HG03565 (cell line): ENCODE data around the gene GARIN5B.

Experiments
- ATAC-seq: cut with Tn5 transposase; IDR thresholded peaks from one replicate; pipeline ENCODE4 v1.9.1; 2021; ENCODE audit warnings: mild to moderate bottlenecking, moderate library complexity; ENCODE audit not compliant: unreplicated experiment

The GARIN5B gene

GRCh38 chr19:55325172-55325571 is 37.9 kb downstream of the GARIN5B start, which contains the start of gene TMEM150B:
TMEM150B (minus strand) TSS chr19:55325341; CDS start chr19:55321036, 4,305 bp downstream.
- no peak for ATAC-seq

- ATAC-seq, result no peak
These were observed 38.4 kb downstream of the GARIN5B start for GRCh38 chr19:55324662-55325061.

- no peak for ATAC-seq
These were observed 40.7 kb downstream of the GARIN5B start for GRCh38 chr19:55322204-55322885.

GRCh38 chr19:55321466-55322137 is 41.5 kb downstream of the GARIN5B start:
- no peak for ATAC-seq

GRCh38 chr19:55320844-55321419 is 42.1 kb downstream of the GARIN5B start:
- ATAC-seq, result no peak

GRCh38 chr19:55319785-55320184 is 43.3 kb downstream of the GARIN5B start:
- no peak for ATAC-seq

GRCh38 chr19:55316646-55317045 is 46.4 kb downstream of the GARIN5B start:
- ATAC-seq, result no peak

- no peak for ATAC-seq
These were observed 47.0 kb downstream of the GARIN5B start for GRCh38 chr19:55315956-55316525.

- no peak for ATAC-seq
These were observed 48.7 kb downstream of the GARIN5B start for GRCh38 chr19:55314396-55314795.

GRCh38 chr19:55312621-55313512 is 50.2 kb downstream of the GARIN5B start:
- no peak for ATAC-seq

- no peak for ATAC-seq
These were observed 51.3 kb downstream of the GARIN5B start for GRCh38 chr19:55311797-55312196.

GRCh38 chr19:55311397-55311796 is 51.7 kb downstream of the GARIN5B start:
- no peak for ATAC-seq

GRCh38 chr19:55310498-55310897 is 52.6 kb downstream of the GARIN5B start:
- no peak for ATAC-seq

GRCh38 chr19:55309448-55309847 is 53.6 kb downstream of the GARIN5B start:
- no peak for ATAC-seq

GRCh38 chr19:55308281-55308680 is 54.8 kb downstream of the GARIN5B start:
- ATAC-seq, result no peak

- no peak for ATAC-seq
These were observed 56.3 kb downstream of the GARIN5B start for GRCh38 chr19:55306712-55307111.

GRCh38 chr19:55305983-55306562 is 57.0 kb downstream of the GARIN5B start:
- ATAC-seq, result no peak

GRCh38 chr19:55305491-55305890 is 57.6 kb downstream of the GARIN5B start:
- ATAC-seq, result no peak

- no peak for ATAC-seq
These were observed 58.1 kb downstream of the GARIN5B start for GRCh38 chr19:55304980-55305379.
